ENCODE results near the gene G6PD.
"Not testable (repeated sequence)": the region's sequence is repeated elsewhere in the genome, so short reads cannot be mapped to it uniquely, and the experiment has no call there.

The G6PD gene

DNA sequence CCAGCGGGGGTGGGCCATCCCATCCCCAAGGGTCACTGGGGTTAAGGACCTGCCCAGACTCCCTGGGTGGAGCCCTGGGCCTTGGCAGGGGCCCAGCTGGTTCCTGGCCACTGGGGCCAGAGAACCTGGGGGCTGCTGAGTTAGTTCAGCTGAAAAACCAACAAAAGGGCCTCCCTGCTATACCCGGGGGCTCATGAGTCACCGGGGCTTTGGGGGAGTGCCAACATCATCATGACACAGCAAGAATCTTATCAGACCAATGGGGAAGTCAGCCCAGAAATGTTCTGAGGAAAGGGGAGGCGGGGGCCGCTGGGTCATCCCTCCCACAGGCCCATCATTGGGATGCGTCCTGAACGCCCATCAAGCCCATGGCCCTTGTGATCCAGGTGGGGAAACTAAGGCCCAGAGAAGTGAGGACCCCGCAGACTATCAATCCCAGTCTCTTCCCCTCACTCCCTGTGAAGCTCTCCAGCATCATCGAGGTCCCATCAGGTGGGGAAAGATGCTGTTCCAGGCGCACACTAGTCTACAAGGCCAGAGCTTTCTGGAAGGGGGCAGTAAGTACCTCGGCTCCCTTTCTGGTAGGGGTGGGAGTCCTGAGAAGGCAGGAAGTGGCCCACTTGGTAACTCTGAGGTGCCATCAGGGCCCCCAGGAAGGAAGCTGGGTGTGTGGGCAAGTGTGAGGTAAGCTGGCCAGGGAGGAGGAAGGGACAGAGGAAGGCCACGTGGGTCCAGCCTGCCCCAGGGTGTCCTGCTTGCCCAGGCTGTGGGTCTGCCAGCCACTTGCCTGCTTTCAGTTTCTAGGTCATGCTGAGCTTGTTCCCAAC lies 4.5 kb downstream of the G6PD start:
- DNase-seq, result no peak

DNA sequence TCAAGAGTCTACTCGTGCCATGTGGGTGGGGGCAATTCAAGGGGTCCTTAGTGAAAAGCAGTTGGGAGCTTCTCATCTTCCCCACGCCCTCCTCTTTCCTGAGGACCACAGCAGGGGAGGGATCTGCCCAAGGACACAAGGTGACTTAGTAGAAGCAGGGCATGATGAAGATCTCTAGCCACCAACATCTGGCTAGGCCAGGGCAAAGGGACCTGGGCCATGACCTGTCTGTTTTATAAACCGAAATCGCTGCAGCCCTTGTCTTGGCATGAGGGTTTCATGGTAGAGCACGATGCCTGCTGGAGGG lies 5.1 kb downstream of the G6PD start:
- DNase-seq, result no peak

DNA sequence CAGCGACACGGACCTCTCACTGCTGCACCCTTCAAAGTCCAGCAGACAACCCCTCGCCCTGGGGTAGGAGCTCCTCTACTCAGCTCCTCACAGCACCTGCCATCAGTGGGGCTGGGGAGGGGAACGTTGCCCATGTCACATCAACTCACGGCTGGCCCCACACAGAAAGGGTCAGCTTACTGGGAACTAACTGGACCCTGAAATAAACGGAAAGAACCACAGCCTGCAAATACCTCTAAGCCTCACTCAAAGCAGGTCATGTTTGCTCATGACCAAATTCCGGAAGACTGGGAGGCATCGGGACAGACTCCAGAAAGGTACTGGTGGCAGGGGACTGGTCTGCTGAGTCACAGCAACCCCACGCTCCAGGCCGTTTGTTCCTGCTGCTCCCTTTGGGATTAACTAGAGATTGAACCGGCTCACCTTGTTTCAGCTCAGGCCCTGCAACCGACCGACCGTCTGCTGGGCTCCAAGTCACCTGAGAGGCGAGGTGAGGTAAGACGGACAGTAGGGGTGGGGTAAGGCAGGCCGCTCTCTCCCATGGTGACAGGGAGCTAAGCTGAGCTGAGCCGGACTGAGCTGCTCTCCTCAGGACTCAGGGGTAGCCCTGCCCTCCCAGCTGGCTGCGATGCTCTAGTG lies 5.6 kb downstream of the G6PD start:
- no peak for DNase-seq

DNA sequence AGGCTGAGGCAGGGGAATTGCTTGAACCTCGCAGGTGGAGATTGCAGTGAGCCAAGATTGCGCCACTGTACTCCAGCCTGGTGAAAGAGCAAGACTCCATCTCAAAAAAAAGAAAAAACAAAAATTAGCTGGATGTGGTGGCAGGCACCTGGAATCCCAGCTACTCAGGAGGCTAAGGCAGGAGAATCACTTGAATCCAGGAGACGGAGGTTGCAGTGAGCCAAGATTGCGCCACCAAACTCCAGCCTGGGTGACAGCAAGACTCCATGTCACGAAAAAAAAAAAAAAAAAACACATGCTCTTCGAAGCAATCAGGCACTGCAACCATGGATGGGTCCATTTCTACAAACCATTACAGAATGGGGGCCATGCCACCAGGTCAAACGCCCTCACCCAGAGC lies 6.3 kb downstream of the G6PD start:
- not testable (repeated sequence) for DNase-seq

GRCh38 chrX:154539077-154539476 lies 7.6 kb downstream of the G6PD start:
- DNase-seq, result no peak

- DNase-seq, result no peak
Measured at GRCh38 chrX:154535892-154536291, 10.8 kb downstream of the G6PD start.

- peak; percentile 76 for DNase-seq
Measured at GRCh38 chrX:154534526-154535322, 11.9 kb downstream of the G6PD start.

DNA sequence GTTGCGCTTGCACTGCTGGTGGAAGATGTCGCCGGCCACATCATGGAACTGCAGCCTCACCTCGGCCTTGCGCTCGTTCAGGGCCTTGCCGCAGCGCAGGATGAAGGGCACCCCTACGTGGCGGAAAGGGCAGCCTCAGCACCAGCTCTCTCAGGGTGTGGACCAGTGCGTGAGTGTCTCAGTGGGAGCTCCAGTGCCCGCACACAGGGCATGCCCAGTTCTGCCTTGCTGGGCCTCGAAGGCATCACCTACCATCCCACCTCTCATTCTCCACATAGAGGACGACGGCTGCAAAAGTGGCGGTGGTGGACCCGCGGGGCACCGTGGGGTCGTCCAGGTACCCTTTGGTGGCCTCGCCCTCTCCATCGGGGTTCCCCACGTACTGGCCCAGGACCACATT lies 14.0 kb downstream of the G6PD start:
- DNase-seq, result no peak

DNA sequence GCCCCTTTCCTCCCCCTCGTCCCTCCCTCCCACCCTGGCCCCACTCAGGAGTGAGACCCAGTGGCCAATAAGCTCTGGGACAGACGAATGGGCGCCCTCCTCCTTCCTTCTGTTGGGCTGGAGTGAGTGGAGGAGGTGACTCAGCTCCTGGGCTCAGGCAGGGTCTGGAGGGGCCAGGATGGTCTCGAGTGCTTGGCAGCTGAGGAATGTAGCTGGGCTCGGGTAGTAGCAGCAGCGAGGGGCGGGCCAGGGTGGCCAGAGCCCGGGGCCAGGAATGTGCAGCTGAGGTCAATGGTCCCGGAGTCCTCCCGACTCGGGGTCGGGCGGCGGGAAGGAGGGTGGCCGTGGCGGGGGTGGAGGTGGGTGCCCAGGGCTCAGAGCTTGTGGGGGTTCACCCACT lies 15.0 kb downstream of the G6PD start:
- DNase-seq, result no peak

GRCh38 chrX:154530286-154530685 lies 16.4 kb downstream of the G6PD start:
- DNase-seq, result no peak

DNA sequence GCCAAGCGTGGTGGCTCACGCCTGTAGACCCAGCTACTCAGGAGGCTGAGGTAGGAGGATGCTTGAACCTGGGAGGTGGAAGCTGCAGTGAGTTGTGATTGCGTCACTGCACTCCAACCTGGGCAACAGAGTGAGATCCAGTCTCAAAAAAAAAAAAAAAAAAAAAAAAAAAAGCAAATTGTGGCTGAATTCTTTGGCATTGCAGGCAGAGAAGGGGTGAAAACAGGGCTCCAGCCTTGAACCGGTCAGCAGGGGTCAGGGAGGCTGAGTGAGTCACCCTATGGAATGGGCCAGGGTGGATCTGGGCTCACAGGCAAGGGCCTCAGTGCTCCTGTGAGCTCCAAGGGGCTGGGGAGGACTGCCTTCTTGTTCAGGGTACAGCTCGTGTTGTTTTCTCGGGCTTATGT lies 17.4 kb downstream of the G6PD start:
- DNase-seq, result no peak

DNA sequence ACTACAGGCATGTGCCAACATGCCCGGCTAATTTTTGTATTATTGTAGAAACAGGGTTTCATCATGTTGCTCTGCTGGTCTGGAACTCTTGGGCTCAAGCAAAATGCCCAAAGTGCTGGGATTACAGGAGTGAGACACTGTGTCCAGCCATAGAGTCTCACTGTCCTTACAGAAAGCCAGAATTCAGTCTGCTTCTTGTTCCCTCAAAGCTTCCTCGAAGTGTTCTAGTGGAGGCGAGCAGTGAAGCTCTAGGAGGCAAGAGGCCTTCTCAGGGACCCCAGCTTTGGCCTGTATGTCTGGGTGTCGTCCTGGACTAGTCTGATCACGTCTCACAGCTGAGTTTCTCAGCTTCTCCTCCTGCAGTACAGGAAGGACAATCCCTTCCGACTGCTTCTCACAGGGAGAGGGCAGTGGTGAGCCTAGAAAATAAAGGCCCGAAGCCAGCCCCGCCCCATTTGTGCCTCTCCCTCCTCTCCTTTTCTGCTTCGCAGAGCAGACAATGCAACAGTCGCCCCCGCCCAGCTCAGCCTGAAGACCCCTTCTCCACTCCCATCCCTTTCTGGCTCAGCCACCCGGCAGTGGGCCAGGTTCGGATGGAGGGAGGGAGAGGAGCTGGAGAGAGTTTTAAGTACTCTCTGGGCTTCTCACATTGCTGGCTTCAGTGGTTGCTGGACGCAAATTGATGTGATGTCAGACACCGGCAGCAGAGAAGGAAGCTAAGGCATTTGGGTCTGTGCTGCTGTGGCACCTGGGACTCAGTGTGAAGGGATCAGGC lies 19.6 kb downstream of the G6PD start:
- DNase-seq, result peak; percentile 83

DNA sequence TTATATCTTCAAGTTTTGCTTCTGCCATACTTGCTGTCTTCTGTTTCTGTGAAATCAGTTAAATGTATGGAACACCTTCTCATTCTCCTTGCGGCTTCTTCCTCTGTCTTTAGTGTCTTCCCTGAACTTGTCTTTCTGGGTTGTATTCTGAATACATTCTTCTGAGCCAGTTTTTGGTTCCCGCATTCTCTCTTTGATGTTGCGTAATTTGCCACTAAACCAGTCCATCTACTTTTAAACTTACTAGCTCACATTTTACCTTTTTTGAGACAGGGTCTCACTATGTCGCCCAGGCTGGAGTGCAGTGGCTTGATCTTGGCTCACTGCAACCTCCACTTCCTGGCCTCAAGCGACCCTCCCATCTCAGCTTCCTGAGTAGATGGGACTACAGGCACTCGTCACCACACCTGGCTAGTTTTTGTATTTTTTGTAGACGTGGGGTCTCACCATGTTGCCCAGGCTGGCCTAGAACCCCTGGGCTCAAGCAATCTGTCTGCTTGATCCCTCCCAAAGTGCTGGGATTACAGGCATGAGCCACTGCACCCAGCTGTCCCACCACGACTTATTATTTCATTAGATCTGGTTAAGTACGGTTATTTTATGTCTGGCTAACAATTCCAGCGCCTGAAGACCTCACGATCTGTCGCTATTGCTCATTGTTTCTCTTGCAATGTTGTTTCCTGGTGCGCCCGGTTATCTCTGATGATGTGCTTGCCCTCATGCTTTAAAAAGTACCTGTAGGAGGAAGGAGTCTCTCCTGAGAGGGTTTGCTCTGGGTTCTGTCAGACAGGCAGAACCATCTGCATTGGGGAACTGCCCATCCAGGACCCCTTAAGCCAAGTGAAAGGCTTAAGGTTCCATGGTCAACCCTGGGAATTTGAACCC lies 20.8 kb downstream of the G6PD start:
- DNase-seq, result no peak

DNA sequence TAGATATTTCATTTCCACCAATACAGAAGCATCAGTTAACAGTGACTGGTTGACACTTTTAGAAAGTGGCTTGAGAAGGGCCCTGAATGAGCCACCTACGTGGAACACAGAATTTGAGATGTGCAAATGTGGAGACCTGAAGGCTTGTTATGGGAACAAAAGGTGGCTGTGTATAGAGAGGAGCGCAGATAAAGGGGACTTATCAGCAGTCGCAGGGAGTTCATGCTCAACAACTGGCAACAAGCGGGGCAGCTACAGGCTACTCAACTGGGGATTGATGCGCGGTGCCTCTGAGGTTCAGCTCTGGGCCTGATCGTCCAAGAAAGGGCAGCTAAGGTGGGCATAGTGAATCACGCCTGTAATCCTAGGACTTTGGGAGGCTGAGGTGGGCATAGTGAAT lies 27.3 kb downstream of the G6PD start:
- DNase-seq, result no peak

DNA sequence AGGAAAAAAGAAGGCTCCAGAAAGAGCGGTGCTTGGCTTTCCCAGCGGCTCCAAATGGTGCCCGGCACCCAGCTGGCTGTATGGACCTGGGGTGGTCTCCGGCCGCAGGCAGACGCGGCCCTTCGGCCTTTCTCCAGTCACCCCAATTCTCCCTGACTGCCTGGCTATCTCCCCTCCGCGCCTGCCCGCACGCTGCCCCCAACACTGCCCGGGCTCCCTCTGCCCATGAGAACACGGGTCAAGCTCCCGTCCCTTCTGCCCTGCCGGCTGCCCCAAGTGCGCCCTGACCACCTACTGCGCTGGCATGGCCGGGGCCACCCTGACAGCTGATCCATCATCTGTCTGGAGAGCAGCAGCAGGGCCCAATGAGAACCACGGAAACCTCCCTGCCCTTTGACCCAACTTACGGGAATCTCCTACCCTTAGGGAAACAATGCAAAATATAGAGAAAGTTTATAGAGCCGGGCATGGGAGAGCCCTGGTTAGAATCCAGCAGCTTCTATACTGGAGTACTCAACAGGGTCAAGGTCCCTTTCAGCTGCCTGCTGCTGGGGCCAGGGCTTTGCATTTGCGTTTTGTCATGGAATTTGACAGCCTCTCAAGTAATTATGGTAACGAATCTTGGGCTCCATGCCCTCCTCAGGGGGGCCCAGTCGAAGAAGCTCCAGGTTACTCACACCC lies 29.4 kb downstream of the G6PD start:
- DNase-seq, result no peak

DNA sequence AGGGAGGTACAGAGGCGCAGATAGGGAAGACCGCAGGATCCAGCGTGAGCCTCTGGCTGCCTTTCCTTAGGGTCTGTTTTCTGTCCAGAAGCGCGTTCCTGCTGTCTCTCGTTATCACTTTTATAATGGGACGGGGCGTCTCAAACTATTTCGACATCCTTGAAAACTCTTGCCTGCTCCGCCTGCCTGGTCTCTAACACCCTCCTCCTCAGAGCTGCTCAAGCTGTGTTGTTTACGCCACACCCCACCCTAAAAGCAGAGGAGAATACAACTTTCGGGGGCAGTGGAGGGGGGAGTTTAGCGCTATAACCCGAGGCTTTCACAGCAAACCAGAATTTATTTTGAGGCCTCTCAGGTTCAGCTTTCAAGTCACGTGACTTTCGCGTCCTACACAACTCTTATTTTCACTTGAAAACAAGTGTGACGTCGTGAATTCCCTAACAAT lies 30.0 kb downstream of the G6PD start:
- no peak for DNase-seq

DNA sequence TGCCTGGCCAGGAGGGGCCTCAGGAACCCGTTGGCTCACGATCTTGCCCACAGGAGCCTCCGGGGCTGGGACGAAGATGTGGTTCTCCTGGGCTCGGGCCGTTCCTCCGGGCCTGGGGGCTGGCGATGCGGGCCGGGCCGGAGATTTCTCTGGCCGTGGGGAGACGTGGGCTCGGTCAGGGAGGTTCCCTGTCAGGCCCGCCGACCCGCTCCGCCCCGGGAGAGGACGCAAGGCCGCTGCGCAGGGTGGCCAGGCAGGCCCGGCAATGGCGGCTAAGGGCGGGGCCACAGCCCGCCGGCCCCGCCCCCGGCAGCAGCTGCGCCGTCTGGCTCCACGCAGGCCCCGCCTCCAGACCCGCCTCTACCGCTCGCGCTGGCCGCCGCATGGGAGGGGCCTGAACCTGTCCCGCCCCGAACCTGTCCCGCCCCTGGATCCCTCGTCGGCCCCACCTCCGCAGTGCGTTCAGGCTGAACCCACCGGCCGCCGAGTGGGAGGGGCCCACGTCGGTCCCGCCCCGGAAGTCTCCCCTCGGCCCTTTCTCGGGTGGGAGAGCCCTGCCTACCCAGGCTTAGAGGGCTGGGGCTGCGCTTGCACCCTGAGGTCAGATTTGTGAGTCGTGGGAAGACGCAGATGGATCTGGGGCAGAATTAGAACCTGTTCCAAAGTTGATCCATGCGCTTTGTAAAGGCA lies 30.5 kb downstream of the G6PD start, which contains the start of gene FAM3A:
Gene FAM3A, minus strand, starts transcription at position 267 of the 690 bp plus-strand sequence. CDS start 460 bp downstream, outside the sequence.
- peak; percentile 93 for DNase-seq

DNA sequence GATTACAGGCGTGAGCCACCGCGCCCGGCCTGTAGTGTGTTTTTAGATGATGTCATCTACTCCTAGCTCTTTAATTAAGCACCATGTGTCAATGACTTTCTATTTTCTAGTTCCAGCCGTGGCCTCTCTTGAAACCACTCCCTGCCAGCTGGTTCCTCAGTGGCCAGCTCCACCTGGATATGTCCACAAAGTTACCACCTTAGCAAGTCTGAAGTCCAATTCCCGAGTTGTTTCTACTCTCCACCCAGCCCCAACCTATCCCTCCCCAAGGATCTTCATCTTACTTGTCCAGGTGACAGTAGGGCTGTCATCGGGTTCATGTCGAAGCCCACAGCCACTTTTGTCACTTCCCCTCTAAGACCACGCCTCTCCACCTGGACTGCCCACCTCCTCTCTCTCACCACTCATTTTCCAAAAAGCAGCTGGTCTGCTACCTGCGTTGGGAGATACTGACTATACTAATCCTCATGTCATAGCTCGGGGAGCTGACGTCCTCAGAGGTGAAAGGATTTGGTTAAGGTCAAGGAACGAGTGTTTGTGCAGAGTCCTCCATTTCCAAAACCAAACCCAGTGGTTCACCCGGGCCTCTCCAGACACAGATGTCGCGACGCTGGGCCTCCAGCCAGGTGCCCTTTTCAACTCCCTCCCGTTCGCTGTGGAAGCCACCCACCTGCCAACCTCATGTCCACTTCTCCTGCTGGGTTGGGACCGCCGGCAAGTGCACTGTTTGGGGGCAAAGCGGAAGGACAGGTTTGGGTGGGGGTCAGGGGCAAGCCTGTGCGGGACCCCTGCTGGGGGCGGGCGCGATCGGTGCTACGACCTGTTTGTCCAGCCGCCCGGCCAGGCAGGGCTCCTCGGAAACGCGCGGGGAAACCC lies 31.3 kb downstream of the G6PD start:
- DNase-seq, result peak; percentile 66

DNA sequence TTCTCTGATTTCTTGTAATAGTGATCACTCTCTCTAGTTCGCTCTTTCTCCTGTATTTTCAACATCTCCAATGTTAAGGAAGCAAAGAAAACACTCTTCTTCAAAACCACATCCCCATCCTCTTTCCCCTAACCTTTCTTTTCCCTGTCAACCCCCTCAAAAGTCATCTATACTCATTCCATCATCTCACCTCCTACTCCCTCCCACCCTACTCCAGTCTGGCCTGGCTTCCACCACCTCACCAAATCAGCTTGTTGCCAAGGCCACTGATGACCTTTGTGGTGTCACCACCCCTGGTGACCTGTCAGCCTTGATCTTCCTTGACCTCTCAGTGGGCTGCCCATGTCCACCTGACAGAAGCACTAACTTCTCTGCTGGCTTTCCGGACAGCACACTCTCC lies 32.9 kb downstream of the G6PD start:
- DNase-seq, result no peak

Measured in NCI-H1105 treated with DMSO at 0.1 percent for 48 hours (cell line).